Ammon's horn (tissue), 1 donor: Measurements from ENCODE around the gene ZNF726.
"Not testable (repeated sequence)": the region's sequence is repeated elsewhere in the genome, so short reads cannot be mapped to it uniquely, and the experiment has no call there.

Experiments
- DNase-seq: peaks from one replicate; pipeline ENCODE4 v3.0.0-alpha.2; 2016; ENCODE audit warnings: low spot score

ZNF726 gene

DNA sequence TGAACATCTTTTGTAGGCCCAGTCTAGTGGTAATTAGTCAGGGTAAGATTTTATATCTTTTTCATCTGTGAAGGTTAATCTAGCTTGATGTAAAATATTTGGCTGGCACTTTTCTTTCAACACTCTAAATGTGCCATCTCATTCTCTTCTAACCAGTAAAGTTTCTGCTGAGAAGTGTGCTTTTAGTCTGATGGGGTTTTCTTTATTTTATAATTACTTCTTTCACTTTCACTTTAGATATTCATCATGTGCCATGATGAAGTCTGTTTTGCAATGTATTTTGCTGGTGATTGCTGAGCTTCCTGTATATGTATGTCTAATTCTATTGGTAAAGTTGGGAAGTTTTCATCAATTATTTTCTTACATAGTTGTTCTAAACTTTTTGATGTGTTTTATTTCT lies 31.9 kb downstream of the ZNF726 start:
- DNase-seq, result no peak

- DNase-seq, result no peak
Observed at GRCh38 chr19:23949611-23950010, 34.9 kb downstream of the ZNF726 start.

DNA sequence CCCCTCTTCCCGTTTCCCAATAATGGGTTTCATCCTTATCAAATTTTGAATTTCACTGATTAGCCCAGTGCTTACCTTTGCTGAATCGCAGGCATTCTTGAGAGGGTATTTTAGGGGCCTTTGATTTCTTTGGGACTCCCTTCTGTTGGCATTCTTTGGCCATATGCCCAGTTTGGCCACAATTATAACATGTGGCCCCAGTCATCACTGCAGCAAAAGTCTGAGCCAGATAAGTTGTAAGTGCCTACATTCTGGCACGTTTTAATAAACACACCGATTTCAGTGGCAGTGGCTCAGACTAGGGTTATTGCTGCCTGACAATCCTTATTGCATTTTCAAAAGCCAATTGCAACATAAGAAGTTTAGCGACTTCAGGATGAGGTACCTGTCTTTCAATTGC lies 41.4 kb downstream of the ZNF726 start:
- no peak for DNase-seq

DNA sequence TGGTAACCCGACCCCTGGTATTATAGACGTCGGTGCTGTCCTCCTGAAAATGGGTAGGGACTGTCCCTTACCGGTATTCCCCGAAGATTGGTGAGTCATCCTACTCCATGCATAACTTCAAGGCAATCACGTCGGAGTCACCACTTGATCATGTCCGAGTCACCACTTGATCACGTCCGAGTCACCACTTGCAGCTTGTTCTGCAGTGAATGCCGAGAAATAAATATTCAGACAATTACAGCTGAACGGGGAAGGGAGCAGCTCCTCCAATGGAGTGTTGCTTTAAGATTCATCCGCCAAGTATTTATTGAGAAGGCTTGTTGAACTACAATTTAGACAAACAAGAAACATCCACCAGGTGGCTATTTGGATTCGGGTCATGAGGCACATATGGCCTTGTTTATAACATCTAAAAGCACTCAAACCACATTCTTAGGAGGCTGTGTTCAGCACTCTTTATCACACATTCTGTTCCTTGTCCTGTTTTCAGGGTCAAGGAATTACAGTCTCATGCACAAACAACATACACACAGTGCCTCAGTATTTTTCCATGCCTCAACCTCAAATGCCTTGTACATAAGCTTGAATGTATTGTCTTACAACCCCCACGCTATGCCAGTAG lies 43.1 kb downstream of the ZNF726 start:
- DNase-seq, result no peak

GRCh38 chr19:23963396-23963795 lies 48.7 kb downstream of the ZNF726 start:
- not testable (repeated sequence) for DNase-seq

DNA sequence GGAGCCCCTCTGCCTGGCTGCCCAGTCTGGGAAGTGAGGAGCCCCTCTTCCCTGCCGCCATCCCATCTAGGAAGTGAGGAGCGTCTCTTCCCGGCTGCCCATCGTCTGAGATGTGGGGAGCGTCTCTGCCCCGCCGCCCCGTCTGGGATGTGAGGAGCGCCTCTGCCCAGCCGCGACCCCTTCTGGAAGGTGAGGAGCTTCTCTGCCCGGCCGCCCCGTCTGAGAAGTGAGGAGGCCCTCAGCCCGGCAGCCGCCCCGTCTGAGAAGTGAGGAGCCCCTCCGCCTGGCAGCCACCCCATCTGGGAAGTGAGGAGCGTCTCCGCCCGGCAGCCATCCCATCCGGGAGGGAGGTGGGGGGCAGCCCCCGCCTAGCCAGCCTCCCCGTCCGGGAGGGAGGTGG lies 49.2 kb downstream of the ZNF726 start:
- not testable (repeated sequence) for DNase-seq

- DNase-seq, result not testable (repeated sequence)
Observed at GRCh38 chr19:23964334-23964733, 49.6 kb downstream of the ZNF726 start.

DNA sequence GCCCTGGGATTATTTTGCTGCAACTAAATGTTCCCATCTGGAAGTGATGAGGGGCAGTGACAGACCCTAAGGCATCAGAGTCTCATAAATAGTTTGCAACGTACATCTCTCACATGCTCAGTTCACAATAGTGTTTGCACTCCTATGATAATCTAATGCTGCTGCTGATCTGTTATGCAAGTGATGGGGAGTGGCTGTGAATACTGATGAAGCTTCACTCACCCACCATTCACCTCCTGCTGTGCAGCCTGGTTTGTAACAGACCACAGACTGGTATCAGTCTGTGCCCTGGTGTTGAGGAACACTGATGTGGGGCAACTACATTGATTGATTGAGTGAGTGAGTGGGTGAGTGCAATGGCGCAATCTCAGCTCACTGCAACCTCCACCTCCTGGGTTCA lies 54.9 kb downstream of the ZNF726 start:
- no peak for DNase-seq

- no peak for DNase-seq
Observed at GRCh38 chr19:23971598-23971997, 56.9 kb downstream of the ZNF726 start.

- DNase-seq, result no peak
Observed at GRCh38 chr19:23972161-23972560, 57.5 kb downstream of the ZNF726 start.

DNA sequence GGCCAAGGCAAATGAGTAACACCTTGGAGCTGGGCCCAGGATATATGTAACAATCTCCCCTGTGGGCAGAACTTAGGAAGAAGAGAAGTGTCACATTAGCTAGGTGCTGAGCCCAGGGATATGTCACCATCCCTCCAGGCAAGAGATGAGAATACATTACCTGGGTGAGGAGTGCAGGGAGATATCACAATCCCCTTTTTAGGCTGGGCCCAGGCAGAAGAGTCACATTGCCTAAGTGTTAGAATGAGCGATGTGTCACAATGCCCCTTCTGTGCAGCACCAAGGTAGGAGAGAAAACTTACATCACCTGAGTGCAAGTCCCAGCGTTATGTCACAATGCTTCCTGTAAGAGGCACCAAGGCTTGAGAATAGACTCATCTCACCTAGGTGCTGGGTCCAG lies 60.3 kb downstream of the ZNF726 start:
- no peak for DNase-seq

GRCh38 chr19:23976631-23977030 lies 61.9 kb downstream of the ZNF726 start:
- not testable (repeated sequence) for DNase-seq

GRCh38 chr19:23977256-23977655 lies 62.6 kb downstream of the ZNF726 start:
- DNase-seq, result not testable (repeated sequence)

DNA sequence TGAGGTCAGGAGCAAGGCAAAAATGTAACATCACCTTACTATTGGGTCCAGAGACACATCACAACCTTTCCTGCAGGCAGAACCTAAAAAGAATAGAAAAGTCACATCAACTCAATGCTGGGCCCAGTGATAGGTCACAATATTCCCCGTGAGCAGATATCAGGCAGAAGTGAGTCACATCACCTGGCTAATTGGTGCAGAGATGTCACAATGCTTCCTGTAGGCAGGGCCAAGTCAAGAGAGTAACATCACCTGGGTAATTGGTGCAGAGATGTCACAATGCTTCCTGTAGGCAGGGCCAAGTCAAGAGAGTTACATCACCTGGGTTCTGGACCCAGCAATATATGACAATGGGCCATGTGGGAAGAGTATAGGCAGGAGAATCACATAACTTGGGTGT lies 63.4 kb downstream of the ZNF726 start:
- no peak for DNase-seq

DNA sequence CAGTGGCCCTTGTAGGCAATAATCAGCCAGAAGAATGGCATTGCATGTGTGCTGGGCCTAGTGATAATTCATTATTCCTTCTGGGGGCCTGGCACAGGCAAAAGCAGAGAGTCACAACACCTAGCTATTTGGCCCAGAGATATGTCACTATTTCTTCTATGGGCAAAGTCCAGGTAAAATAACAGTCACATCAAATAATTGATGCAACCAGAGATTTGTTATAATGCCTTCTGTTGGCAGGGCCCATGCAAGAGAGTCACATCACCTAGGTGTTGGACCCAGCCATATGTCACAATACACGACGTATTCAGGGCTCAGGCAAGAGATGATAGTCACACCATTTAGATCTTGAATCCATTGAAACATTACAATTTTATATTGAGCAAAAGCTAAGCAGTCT lies 66.1 kb downstream of the ZNF726 start:
- no peak for DNase-seq

DNA sequence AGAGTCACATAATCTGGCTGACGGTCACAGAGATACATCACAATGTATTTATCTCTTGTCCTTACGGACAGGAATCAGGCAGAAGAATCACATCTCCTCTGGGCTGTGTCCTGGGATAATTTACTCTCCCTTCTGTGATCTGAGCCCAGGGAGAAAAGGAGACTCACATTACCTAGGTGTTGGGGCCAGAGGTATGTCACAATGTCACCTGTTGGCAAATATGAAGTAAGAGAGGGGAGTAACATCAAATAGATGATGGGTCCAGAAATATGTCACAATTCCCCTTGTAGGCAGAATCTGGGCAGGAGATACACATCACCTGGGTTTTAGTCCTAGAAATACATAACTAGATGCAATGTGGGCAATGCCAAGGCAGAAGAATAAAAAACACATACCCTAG lies 67.2 kb downstream of the ZNF726 start:
- no peak for DNase-seq

GRCh38 chr19:23983406-23983805 lies 68.7 kb downstream of the ZNF726 start:
- no peak for DNase-seq
